H9 (cell line): Measurements from ENCODE around the gene PRR36. TPM values are rescaled to one million over a fixed set of nuclear protein-coding genes. Genes with fewer than 3 reads are reported as not detected.

Source experiments
- DNase-seq: peaks from one replicate; pipeline ENCODE4 v3.0.0-alpha.2; 2017
- H2AFZ ChIP-seq: one replicate; pipeline ENCODE4 v1.6.1; 2013; ENCODE audit warnings: mild to moderate bottlenecking, low read length, control low read depth, moderate library complexity
- H2AK5ac ChIP-seq: 2 replicates; pipeline ENCODE4 v1.6.1; 2013; ENCODE audit warnings: low read length, control low read depth, mixed read lengths; ENCODE audit not compliant: insufficient read length
- H2BK120ac ChIP-seq: one replicate; pipeline ENCODE4 v1.6.1; 2013; ENCODE audit warnings: low read depth, mild to moderate bottlenecking, low read length, control low read depth, inconsistent platforms; ENCODE audit not compliant: poor library complexity, severe bottlenecking
- H2BK12ac ChIP-seq: 2 replicates; pipeline ENCODE4 v1.6.1; 2013; ENCODE audit warnings: low read length, control low read depth, mixed read lengths, low read depth; ENCODE audit not compliant: insufficient read length
- H2BK15ac ChIP-seq: 2 replicates; pipeline ENCODE4 v1.6.1; 2013; ENCODE audit warnings: low read depth, low read length, control low read depth
- H2BK20ac ChIP-seq: one replicate; pipeline ENCODE4 v1.6.1; 2013; ENCODE audit warnings: low read depth, mild to moderate bottlenecking, low read length, control low read depth, inconsistent platforms; ENCODE audit not compliant: poor library complexity, severe bottlenecking
- H2BK5ac ChIP-seq: 2 replicates; pipeline ENCODE4 v1.6.1; 2013; ENCODE audit warnings: low read length, control low read depth, mixed read lengths; ENCODE audit not compliant: insufficient read length
- H3K14ac ChIP-seq: 2 replicates; pipeline ENCODE4 v1.6.1; 2013; ENCODE audit warnings: low read length, control low read depth; ENCODE audit not compliant: insufficient read depth
- H3K18ac ChIP-seq: 2 replicates; pipeline ENCODE4 v1.6.1; 2013; ENCODE audit warnings: low read depth, mild to moderate bottlenecking, mixed read lengths, low read length, control low read depth; ENCODE audit not compliant: insufficient read length
- H3K23ac ChIP-seq: 2 replicates; pipeline ENCODE4 v1.6.1; 2013; ENCODE audit warnings: low read length, control low read depth, mixed read lengths, low read depth; ENCODE audit not compliant: insufficient read length
- H3K23me2 ChIP-seq: 2 replicates; pipeline ENCODE4 v1.6.1; 2013; ENCODE audit warnings: low read depth, mild to moderate bottlenecking, mixed read lengths, low read length, control low read depth; ENCODE audit not compliant: insufficient read length, poor library complexity, severe bottlenecking
- H3K27ac ChIP-seq: 2 replicates; pipeline ENCODE4 v1.5.1; 2013; ENCODE audit warnings: low read length, control low read depth, mixed read lengths, low read depth; ENCODE audit not compliant: insufficient read length
- H3K27me3 ChIP-seq: 2 replicates; pipeline ENCODE4 v1.6.1; 2013; ENCODE audit warnings: low read length, control low read depth, inconsistent platforms; ENCODE audit not compliant: insufficient read depth
- H3K4ac ChIP-seq: 2 replicates; pipeline ENCODE4 v1.6.1; 2013; ENCODE audit warnings: low read depth, mild to moderate bottlenecking, control low read depth, inconsistent platforms, low read length, moderate library complexity
- H3K4me1 ChIP-seq: 2 replicates; pipeline ENCODE4 v1.6.1; 2013; ENCODE audit warnings: low read length, control low read depth, inconsistent platforms; ENCODE audit not compliant: insufficient read depth
- H3K4me2 ChIP-seq: 2 replicates; pipeline ENCODE4 v1.6.1; 2013; ENCODE audit warnings: low read length, control low read depth, mixed read lengths; ENCODE audit not compliant: insufficient read length, insufficient read depth
- H3K56ac ChIP-seq: 2 replicates; pipeline ENCODE4 v1.6.1; 2013; ENCODE audit warnings: low read depth, mild to moderate bottlenecking, mixed read lengths, low read length, control low read depth; ENCODE audit not compliant: insufficient read length
- H3K79me1 ChIP-seq: 2 replicates; pipeline ENCODE4 v1.6.1; 2013; ENCODE audit warnings: low read depth, mild to moderate bottlenecking, moderate library complexity, low read length, control low read depth, inconsistent platforms; ENCODE audit not compliant: insufficient read depth, poor library complexity, severe bottlenecking
- H3K79me2 ChIP-seq: 2 replicates; pipeline ENCODE4 v1.6.1; 2013; ENCODE audit warnings: low read length, control low read depth, inconsistent platforms; ENCODE audit not compliant: insufficient read depth
- H3K9ac ChIP-seq: 2 replicates; pipeline ENCODE4 v1.6.1; 2013; ENCODE audit warnings: low read length, control low read depth, mixed read lengths; ENCODE audit not compliant: insufficient read length; ENCODE audit errors: extremely low read depth
- H3K9me3 ChIP-seq: one replicate; pipeline ENCODE4 v1.6.1; 2013; ENCODE audit warnings: low read depth, low read length, inconsistent platforms; ENCODE audit not compliant: control insufficient read depth
- H3T11ph ChIP-seq: one replicate; pipeline ENCODE4 v1.6.1; 2013; ENCODE audit warnings: mild to moderate bottlenecking, low read length, control low read depth, inconsistent platforms
- H4K20me1 ChIP-seq: one replicate; pipeline ENCODE4 v1.6.1; 2013; ENCODE audit not compliant: control insufficient read depth, insufficient read length, insufficient read depth
- H4K5ac ChIP-seq: 2 replicates; pipeline ENCODE4 v1.6.1; 2013; ENCODE audit warnings: low read depth, mild to moderate bottlenecking, mixed read lengths, low read length, control low read depth; ENCODE audit not compliant: insufficient read length
- H4K8ac ChIP-seq: replicated peaks from 2 replicates; pipeline ENCODE4 v1.6.1; 2013; ENCODE audit warnings: low read length, control low read depth, mixed read lengths, low read depth; ENCODE audit not compliant: insufficient read length
- H4K91ac ChIP-seq: 2 replicates; pipeline ENCODE4 v1.6.1; 2013; ENCODE audit warnings: low read depth, mild to moderate bottlenecking, moderate library complexity, mixed read lengths, low read length, control low read depth; ENCODE audit not compliant: insufficient read length
- H3K27ac Mint-ChIP-seq, 3 experiments: 2 replicates in 2 of 3; 3 replicates in 1 of 3; pipeline ENCODE4 v1.8.0; 2020 to 2021; ENCODE audit warnings: mixed read lengths in 3 of 3, mild to moderate bottlenecking in 1 of 3, moderate library complexity in 1 of 3
- H3K27me3 Mint-ChIP-seq: 2 replicates; pipeline ENCODE4 v1.8.0; 2021; ENCODE audit warnings: low read depth, mild to moderate bottlenecking, moderate library complexity, mixed read lengths
- H3K36me3 Mint-ChIP-seq, 3 experiments: 2 replicates in 2 of 3; 3 replicates in 1 of 3; pipeline ENCODE4 v1.8.0; 2020 to 2021; ENCODE audit warnings: low read depth in 3 of 3, mixed read lengths in 3 of 3; ENCODE audit not compliant: insufficient read depth in 1 of 3
- H3K4me1 Mint-ChIP-seq, 2 experiments: 2 replicates each; pipeline ENCODE4 v1.8.0; 2020; ENCODE audit warnings: mixed read lengths in 2 of 2
- H3K4me3 Mint-ChIP-seq, 2 experiments: 2 replicates in 1 of 2; 3 replicates in 1 of 2; pipeline ENCODE4 v1.8.0; 2020 to 2021; ENCODE audit warnings: mild to moderate bottlenecking in 2 of 2, mixed read lengths in 2 of 2, moderate library complexity in 1 of 2
- H3K9me3 Mint-ChIP-seq, 2 experiments: 2 replicates in 1 of 2; 3 replicates in 1 of 2; pipeline ENCODE4 v1.8.0; 2020; ENCODE audit warnings: mild to moderate bottlenecking in 2 of 2, mixed read lengths in 2 of 2, moderate library complexity in 1 of 2
- CTCF ChIP-seq: fragments of 200-600 bp; sonication (generic); conservative IDR thresholded peaks from 3 replicates; pipeline ENCODE4 v1.8.0; 2021; ENCODE audit warnings: antibody characterized with exemption, mild to moderate bottlenecking
- WGBS: extraction: QIAGEN DNeasy Blood & Tissue Kit; methylation state at CpG from one replicate; pipeline ENCODE4 v1.1.7; 2013; ENCODE audit warnings: missing lambda C conversion rate, low lambda C conversion rate, mixed read lengths; ENCODE audit not compliant: insufficient read length; ENCODE audit errors: extremely low coverage; 5-methylcytosine and 5-hydroxymethylcytosine counted together
- total RNA-seq: library from RNA; stranded (reverse); gene quantifications from 2 replicates; pipeline ENCODE4 v1.2.1, GENCODE V29; 2021

The PRR36 gene
- total RNA-seq, 1 experiment from 2014 or later = 20.4 TPM

GRCh38 chr19:7832781-7833180, 41.4 kb downstream of the PRR36 start:
- Histone ChIP-seq H3K18ac (no peak overlapping the region), H3K79me1 (no peaks in the 10 kb centered on the region)
- H3K27ac Mint-ChIP-seq = no peak overlapping the region

More at GRCh38 chr19:7832781-7833180, 41.4 kb downstream of the PRR36 start:
- Histone ChIP-seq H3K23me2 (peaks cover 3% of the 10 kb centered on the region), H3T11ph (no peak overlapping the region), H3K4me1 (no peaks in the 10 kb centered on the region), H3K9me3 (no peaks in the 10 kb centered on the region), H4K5ac (no peak overlapping the region), H2BK15ac (no peak overlapping the region), H4K8ac (no peak overlapping the region), H2AFZ (no peak overlapping the region), H3K9ac (no peak overlapping the region), H3K56ac (no peak overlapping the region), H3K4me2 (no peak overlapping the region), H3K23ac (no peak overlapping the region), H2BK12ac (no peak overlapping the region), H3K4ac (no peak overlapping the region), H2BK20ac (no peak overlapping the region), H3K14ac (no peak overlapping the region; the same call in 1 of the 2 replicates), H2BK5ac (no peak overlapping the region), H4K20me1 (no peaks in the 10 kb centered on the region), H3K79me2 (no peaks in the 10 kb centered on the region), H3K27ac (no peak overlapping the region), H2AK5ac (no peak overlapping the region), H3K27me3 (no peaks in the 10 kb centered on the region), H2BK120ac (no peak overlapping the region), H4K91ac (no peak overlapping the region)
- H3K27me3 Mint-ChIP-seq = peaks cover 45% of the 10 kb centered on the region
- no peak overlapping the region for H3K4me3 Mint-ChIP-seq
- peaks cover 18 to 22% of the 10 kb centered on the region in 2 experiments for H3K4me1 Mint-ChIP-seq
- DNase-seq = no peak
- no CpG with 5 or more reads among the region's 12 CpGs for WGBS
- TF ChIP-seq CTCF = no peak
- H3K9me3 Mint-ChIP-seq = no peaks in the 10 kb centered on the region
- no peaks in the 10 kb centered on the region for H3K36me3 Mint-ChIP-seq
